Measurements from ENCODE around the gene COL23A1.

Gene COL23A1

DNA sequence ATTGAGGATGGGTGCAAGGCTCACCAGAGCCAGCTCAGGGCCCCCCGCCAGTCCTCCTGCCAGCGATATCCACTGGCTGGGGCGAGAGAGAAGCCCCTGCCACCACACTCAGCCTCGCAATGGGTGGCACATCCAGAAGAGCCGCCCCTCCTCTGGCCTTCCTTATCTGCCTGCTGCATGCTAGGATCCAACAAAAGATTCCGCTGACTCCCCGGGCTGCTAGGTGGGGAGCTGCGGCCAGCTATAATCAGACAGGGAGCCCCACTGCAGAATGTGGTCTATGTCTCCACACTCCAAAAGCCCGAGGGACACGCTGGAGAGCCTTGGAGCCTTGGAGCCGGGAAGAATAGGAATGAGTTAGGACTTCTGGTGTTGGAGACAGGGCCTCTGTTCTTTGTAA, 32.8 kb downstream of the COL23A1 start:
- 91 to 92% methylated on average over 11 of the region's 11 CpGs for WGBS, 2 experiments
- Histone ChIP-seq H3K4me1 (ENCODE audit: control insufficient read depth, insufficient read depth, low read length) (peaks cover 9% of the 10 kb centered on the region), H3K9me3 (ENCODE audit: control insufficient read depth, low read length) (no peaks in the 10 kb centered on the region), H3K4me3 (ENCODE audit: insufficient read depth, low read depth, low read length) (no peak overlapping the region), H3K36me3 (ENCODE audit: control insufficient read depth, insufficient read depth, low read length) (no peaks in the 10 kb centered on the region), H3K27ac (ENCODE audit: insufficient read depth, low read depth, low read length, poor library complexity, severe bottlenecking) (no peak overlapping the region), H3K27me3 (ENCODE audit: control insufficient read depth, insufficient read depth, low read length, poor library complexity, severe bottlenecking) (peaks cover 14% of the 10 kb centered on the region)

GRCh38 chr5:178555771-178556211, 34.4 kb downstream of the COL23A1 start:
- 18 to 22% methylated on average over 14 of the region's 14 CpGs for WGBS, 2 experiments
- peaks cover 14% of the 10 kb centered on the region for H3K27me3 ChIP-seq (ENCODE audit: control insufficient read depth, insufficient read depth, low read length, poor library complexity, severe bottlenecking)
- no peaks in the 10 kb centered on the region for H3K36me3 ChIP-seq (ENCODE audit: control insufficient read depth, insufficient read depth, low read length)
- no peaks in the 10 kb centered on the region for H3K9me3 ChIP-seq (ENCODE audit: control insufficient read depth, low read length)
- no peak overlapping the region for H3K27ac ChIP-seq (ENCODE audit: insufficient read depth, low read depth, low read length, poor library complexity, severe bottlenecking)
- no peaks in the 10 kb centered on the region for H3K4me1 ChIP-seq (ENCODE audit: control insufficient read depth, insufficient read depth, low read length)
- no peak overlapping the region for H3K4me3 ChIP-seq (ENCODE audit: insufficient read depth, low read depth, low read length)

- Histone ChIP-seq H3K4me1 (ENCODE audit: control insufficient read depth, insufficient read depth, low read length) (no peaks in the 10 kb centered on the region), H3K4me3 (ENCODE audit: insufficient read depth, low read depth, low read length) (no peak overlapping the region), H3K27ac (ENCODE audit: insufficient read depth, low read depth, low read length, poor library complexity, severe bottlenecking) (no peak overlapping the region), H3K27me3 (ENCODE audit: control insufficient read depth, insufficient read depth, low read length, poor library complexity, severe bottlenecking) (peaks cover 14% of the 10 kb centered on the region), H3K9me3 (ENCODE audit: control insufficient read depth, low read length) (no peaks in the 10 kb centered on the region), H3K36me3 (ENCODE audit: control insufficient read depth, insufficient read depth, low read length) (no peaks in the 10 kb centered on the region)
- 93 to 95% methylated on average over 7 of the region's 7 CpGs for WGBS, 2 experiments
Measured at GRCh38 chr5:178555005-178555404, 35.2 kb downstream of the COL23A1 start.

- Histone ChIP-seq H3K9me3 (ENCODE audit: control insufficient read depth, low read length) (no peaks in the 10 kb centered on the region), H3K27me3 (ENCODE audit: control insufficient read depth, insufficient read depth, low read length, poor library complexity, severe bottlenecking) (peaks cover 14% of the 10 kb centered on the region), H3K4me1 (ENCODE audit: control insufficient read depth, insufficient read depth, low read length) (no peaks in the 10 kb centered on the region), H3K36me3 (ENCODE audit: control insufficient read depth, insufficient read depth, low read length) (no peaks in the 10 kb centered on the region), H3K4me3 (ENCODE audit: insufficient read depth, low read depth, low read length) (no peak overlapping the region), H3K27ac (ENCODE audit: insufficient read depth, low read depth, low read length, poor library complexity, severe bottlenecking) (no peak overlapping the region)
- WGBS, 2 experiments: 91 to 92% methylated on average over 11 of the region's 11 CpGs
Measured at GRCh38 chr5:178554311-178554710, 35.9 kb downstream of the COL23A1 start.

DNA sequence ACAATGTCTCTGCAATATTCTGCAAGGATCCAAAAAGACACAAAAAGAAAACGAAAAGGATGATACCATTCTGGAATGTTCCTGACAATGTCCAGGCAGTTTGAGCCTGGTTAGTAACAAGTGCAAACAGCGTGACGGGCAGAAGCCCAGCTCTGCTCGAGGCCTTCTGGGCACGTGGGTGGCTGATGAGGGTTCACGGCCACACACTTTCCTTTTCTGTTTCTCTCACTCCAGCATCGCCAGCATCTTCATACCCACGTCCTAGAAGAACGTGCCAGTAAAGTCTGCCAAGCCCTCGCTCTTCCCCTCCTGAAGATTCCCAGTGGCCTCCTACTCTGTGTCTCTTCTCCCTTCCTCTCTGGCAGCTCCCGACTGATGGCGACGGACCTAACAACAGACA, 36.7 kb downstream of the COL23A1 start:
- Histone ChIP-seq H3K4me1 (ENCODE audit: control insufficient read depth, insufficient read depth, low read length) (no peaks in the 10 kb centered on the region), H3K36me3 (ENCODE audit: control insufficient read depth, insufficient read depth, low read length) (no peaks in the 10 kb centered on the region), H3K4me3 (ENCODE audit: insufficient read depth, low read depth, low read length) (no peak overlapping the region), H3K9me3 (ENCODE audit: control insufficient read depth, low read length) (no peaks in the 10 kb centered on the region), H3K27ac (ENCODE audit: insufficient read depth, low read depth, low read length, poor library complexity, severe bottlenecking) (no peak overlapping the region), H3K27me3 (ENCODE audit: control insufficient read depth, insufficient read depth, low read length, poor library complexity, severe bottlenecking) (peaks cover 14% of the 10 kb centered on the region)
- WGBS, 2 experiments: 93 to 94% methylated on average over 13 of the region's 13 CpGs

DNA sequence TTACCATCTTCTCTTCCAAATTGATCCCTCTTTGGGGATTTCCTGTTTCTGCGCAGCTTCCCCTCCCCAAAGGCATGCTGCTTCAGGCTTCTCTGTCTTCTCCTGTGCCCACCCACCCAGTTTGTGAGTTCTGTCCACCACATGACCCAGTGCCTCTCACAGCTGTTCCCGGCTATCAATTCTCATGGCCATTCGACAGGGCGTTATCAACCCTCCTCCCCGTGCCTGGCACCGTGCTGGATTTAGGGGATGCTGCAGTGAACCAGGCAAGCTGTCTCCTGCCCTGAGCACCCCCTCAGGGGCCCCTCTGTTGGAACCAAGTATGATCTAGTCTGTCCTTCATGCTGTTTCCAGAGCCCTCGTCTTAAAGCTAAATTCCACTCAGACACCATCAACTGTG, 38.7 kb downstream of the COL23A1 start:
- Histone ChIP-seq H3K4me3 (ENCODE audit: insufficient read depth, low read depth, low read length) (no peak overlapping the region), H3K4me1 (ENCODE audit: control insufficient read depth, insufficient read depth, low read length) (no peaks in the 10 kb centered on the region), H3K27ac (ENCODE audit: insufficient read depth, low read depth, low read length, poor library complexity, severe bottlenecking) (no peak overlapping the region), H3K9me3 (ENCODE audit: control insufficient read depth, low read length) (no peaks in the 10 kb centered on the region), H3K36me3 (ENCODE audit: control insufficient read depth, insufficient read depth, low read length) (no peaks in the 10 kb centered on the region), H3K27me3 (ENCODE audit: control insufficient read depth, insufficient read depth, low read length, poor library complexity, severe bottlenecking) (peaks cover 18% of the 10 kb centered on the region)
- whole genome bisulfite sequencing, 2 experiments: 94% methylated on average over 7 of the region's 7 CpGs

DNA sequence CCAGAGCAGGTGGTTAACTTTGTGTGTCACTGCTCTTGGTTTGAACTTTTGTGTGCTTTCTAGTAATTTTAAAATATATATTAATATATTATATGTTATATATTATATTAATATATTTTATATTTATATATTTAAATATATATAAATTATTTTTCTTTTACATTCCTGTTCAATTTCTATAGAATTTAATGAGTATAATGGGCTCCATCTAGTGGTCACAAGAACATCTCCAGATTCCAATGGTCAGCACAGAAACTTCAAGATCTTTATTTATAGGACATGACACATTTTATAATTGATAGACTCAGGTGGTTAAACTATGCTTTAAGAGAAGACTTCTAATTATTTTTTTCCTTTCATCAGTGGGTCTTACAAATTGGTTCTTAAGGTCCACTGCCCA, 39.1 kb downstream of the COL23A1 start:
- H3K4me1 ChIP-seq (ENCODE audit: control insufficient read depth, insufficient read depth, low read length): no peaks in the 10 kb centered on the region
- H3K27me3 ChIP-seq (ENCODE audit: control insufficient read depth, insufficient read depth, low read length, poor library complexity, severe bottlenecking): peaks cover 22% of the 10 kb centered on the region
- H3K27ac ChIP-seq (ENCODE audit: insufficient read depth, low read depth, low read length, poor library complexity, severe bottlenecking): no peak overlapping the region

GRCh38 chr5:178548746-178549145, 41.4 kb downstream of the COL23A1 start:
- no peaks in the 10 kb centered on the region for H3K9me3 ChIP-seq (ENCODE audit: control insufficient read depth, low read length)
- H3K36me3 ChIP-seq (ENCODE audit: control insufficient read depth, insufficient read depth, low read length): no peaks in the 10 kb centered on the region
- H3K27me3 ChIP-seq (ENCODE audit: control insufficient read depth, insufficient read depth, low read length, poor library complexity, severe bottlenecking): peaks cover 22% of the 10 kb centered on the region
- WGBS, 2 experiments: 87 to 92% methylated on average over 9 of the region's 9 CpGs
- H3K27ac ChIP-seq (ENCODE audit: insufficient read depth, low read depth, low read length, poor library complexity, severe bottlenecking): no peak overlapping the region
- H3K4me3 ChIP-seq (ENCODE audit: insufficient read depth, low read depth, low read length): no peak overlapping the region
- peaks cover 4% of the 10 kb centered on the region for H3K4me1 ChIP-seq (ENCODE audit: control insufficient read depth, insufficient read depth, low read length)

More for the DNA sequence above, 39.1 kb downstream of the COL23A1 start:
- Histone ChIP-seq H3K4me3 (ENCODE audit: insufficient read depth, low read depth, low read length) (no peak overlapping the region), H3K9me3 (ENCODE audit: control insufficient read depth, low read length) (no peaks in the 10 kb centered on the region), H3K36me3 (ENCODE audit: control insufficient read depth, insufficient read depth, low read length) (no peaks in the 10 kb centered on the region)

DNA sequence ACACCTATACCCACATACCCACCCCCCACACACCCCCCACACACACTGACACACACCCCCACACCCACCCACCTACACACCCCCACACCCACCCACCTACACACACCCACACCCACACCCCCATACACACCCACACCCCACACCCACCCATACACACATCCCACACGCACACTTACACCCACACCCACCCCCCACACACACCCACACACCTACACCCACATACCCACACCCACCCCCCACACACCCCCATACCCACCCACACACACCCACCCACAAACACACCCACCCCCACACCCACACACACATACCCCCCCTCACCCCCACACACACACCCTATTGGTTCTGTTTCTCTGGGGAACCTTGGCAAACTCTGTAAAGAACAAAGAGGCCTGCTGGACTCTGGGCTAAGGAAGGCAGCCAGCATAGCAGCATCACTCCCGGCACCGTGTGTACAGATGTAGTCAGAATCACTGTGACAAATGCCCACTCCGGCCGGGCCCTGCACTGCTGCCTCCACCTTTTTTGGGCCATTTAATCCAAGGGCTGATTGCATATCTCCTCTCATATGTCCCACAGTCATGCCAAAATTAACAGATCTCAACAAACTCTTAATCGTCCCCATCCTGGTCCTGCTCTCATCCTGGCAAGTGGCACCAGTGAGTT, 42.3 kb downstream of the COL23A1 start:
- Histone ChIP-seq H3K9me3 (ENCODE audit: control insufficient read depth, low read length) (no peaks in the 10 kb centered on the region), H3K27ac (ENCODE audit: insufficient read depth, low read depth, low read length, poor library complexity, severe bottlenecking) (no peak overlapping the region), H3K4me3 (ENCODE audit: insufficient read depth, low read depth, low read length) (no peak overlapping the region), H3K36me3 (ENCODE audit: control insufficient read depth, insufficient read depth, low read length) (no peaks in the 10 kb centered on the region), H3K27me3 (ENCODE audit: control insufficient read depth, insufficient read depth, low read length, poor library complexity, severe bottlenecking) (peaks cover 15% of the 10 kb centered on the region), H3K4me1 (ENCODE audit: control insufficient read depth, insufficient read depth, low read length) (peaks cover 4% of the 10 kb centered on the region)
- 87 to 88% methylated on average over 6 of the region's 6 CpGs for WGBS, 2 experiments

GRCh38 chr5:178547052-178547666, 43.0 kb downstream of the COL23A1 start:
- Histone ChIP-seq H3K36me3 (ENCODE audit: control insufficient read depth, insufficient read depth, low read length) (no peaks in the 10 kb centered on the region), H3K27me3 (ENCODE audit: control insufficient read depth, insufficient read depth, low read length, poor library complexity, severe bottlenecking) (peaks cover 15% of the 10 kb centered on the region), H3K4me1 (ENCODE audit: control insufficient read depth, insufficient read depth, low read length) (peaks cover 11% of the 10 kb centered on the region), H3K9me3 (ENCODE audit: control insufficient read depth, low read length) (no peaks in the 10 kb centered on the region), H3K4me3 (ENCODE audit: insufficient read depth, low read depth, low read length) (no peak overlapping the region), H3K27ac (ENCODE audit: insufficient read depth, low read depth, low read length, poor library complexity, severe bottlenecking) (no peak overlapping the region)
- 83 to 87% methylated on average over 12 of the region's 12 CpGs for WGBS, 2 experiments

Measured in ectodermal cell (in vitro differentiated cells).